K562 (cell line): Measurements from ENCODE around the gene CHMP4B. TPM values are rescaled to one million over a fixed set of nuclear protein-coding genes. Genes with fewer than 3 reads are reported as not detected.

Source experiments
- BCL6 ChIP-seq: fragments of 250-450 bp; sonication (Bioruptor Pico); IDR thresholded peaks from 2 replicates; pipeline ENCODE4 v1.4.0; 2020
- CCNT2 ChIP-seq: IDR thresholded peaks from 2 replicates; pipeline ENCODE4 v1.6.1; 2011; ENCODE audit warnings: borderline replicate concordance, low read depth, mild to moderate bottlenecking, moderate library complexity, mixed read lengths, low read length; ENCODE audit not compliant: insufficient read length; ENCODE audit errors: extremely low read depth
- ESRRA ChIP-seq: fragments of 450-650 bp; IDR thresholded peaks from 2 replicates; pipeline ENCODE4 v1.6.1; 2014; ENCODE audit warnings: low read depth, mild to moderate bottlenecking, moderate library complexity, borderline replicate concordance
- FOXK2 ChIP-seq, 2 experiments: fragments of 450-650 bp; IDR thresholded peaks in 1 of 2; conservative IDR thresholded peaks in 1 of 2; 2 replicates each; pipeline ENCODE4 v1.6.1; 2016; ENCODE audit warnings: low read depth in 2 of 2, mild to moderate bottlenecking in 1 of 2
- MTA1 ChIP-seq: fragments of 450-650 bp; IDR thresholded peaks from 2 replicates; pipeline ENCODE4 v1.6.1; 2017; ENCODE audit warnings: borderline replicate concordance
- RBBP5 ChIP-seq: fragments of 200-600 bp; sonication (generic); IDR thresholded peaks from 2 replicates; pipeline ENCODE4 v1.6.1; 2012; ENCODE audit warnings: borderline replicate concordance, mild to moderate bottlenecking, low read length, control low read depth, inconsistent platforms; ENCODE audit not compliant: insufficient read depth, poor library complexity, severe bottlenecking
- RBM39 ChIP-seq: fragments of 200-400 bp; formaldehyde crosslinking; optimal IDR thresholded peaks from 2 replicates; pipeline ENCODE3; 2018; ENCODE audit warnings: low read depth, low read length
- ZNF124 ChIP-seq: sonication (generic); formaldehyde crosslinking; IDR thresholded peaks from 2 replicates; pipeline ENCODE4 v1.8.1; 2022; ENCODE audit warnings: missing genetic modification reagents
- polyA plus RNA-seq, 8 experiments: library from polyadenylated mRNA; depleted of rRNA in 4 of 8; stranded (reverse) in 5 of 8; unstranded in 3 of 8; fragments of >200 nt; fragmentation: Nextera tagmentation in 2 of 8; fragmentation: Illumina TruSeq in 1 of 8; extraction: Ambion mirVana in 2 of 8; extraction: Trizol in 1 of 8; gene quantifications; 2 replicates each; pipeline versions ENCODE4 v1.2.1 to v1.2.3, GENCODE V29; 2011 to 2014; ENCODE audit warnings: inconsistent platforms in 1 of 8, missing spikeins in 1 of 8
- total RNA-seq, 7 experiments: library from RNA; depleted of rRNA in 6 of 7; stranded (reverse); fragments of >200 nt in 6 of 7; fragmentation: Illumina TruSeq in 2 of 7; extraction: Trizol in 2 of 7; gene quantifications; 2 replicates each; pipeline versions ENCODE4 v1.2.1 to v1.2.3, GENCODE V29; 2011 to 2021; ENCODE audit warnings: low replicate concordance in 1 of 7
- TF ChIP-seq, protein P1 (sequence below): fragments of 450-650 bp; formaldehyde crosslinking; IDR thresholded peaks from 2 replicates; pipeline ENCODE4 v1.4.0; 2020; ENCODE audit warnings: mild to moderate bottlenecking
- TF ChIP-seq, protein P2 (sequence below): sonication (generic); formaldehyde crosslinking; IDR thresholded peaks from 2 replicates; pipeline ENCODE4 v1.9.0; 2022; ENCODE audit warnings: mild to moderate bottlenecking, missing genetic modification reagents
- TF ChIP-seq, protein P3 (sequence below), 2 experiments: fragments of 150-350 bp in 1 of 2; IDR thresholded peaks; 2 replicates each; pipeline ENCODE4 v1.6.1; 2012 to 2016; ENCODE audit warnings: low read depth in 2 of 2, low read length in 2 of 2, mild to moderate bottlenecking in 1 of 2, moderate library complexity in 1 of 2

Gene CHMP4B
- total and polyA plus RNA-seq, 9 of the 15 experiments (the other 6 are each of a cell fraction or from before 2014, with no cell fraction given), result 1.8 to 64.7 (median 31.8) TPM

DNA sequence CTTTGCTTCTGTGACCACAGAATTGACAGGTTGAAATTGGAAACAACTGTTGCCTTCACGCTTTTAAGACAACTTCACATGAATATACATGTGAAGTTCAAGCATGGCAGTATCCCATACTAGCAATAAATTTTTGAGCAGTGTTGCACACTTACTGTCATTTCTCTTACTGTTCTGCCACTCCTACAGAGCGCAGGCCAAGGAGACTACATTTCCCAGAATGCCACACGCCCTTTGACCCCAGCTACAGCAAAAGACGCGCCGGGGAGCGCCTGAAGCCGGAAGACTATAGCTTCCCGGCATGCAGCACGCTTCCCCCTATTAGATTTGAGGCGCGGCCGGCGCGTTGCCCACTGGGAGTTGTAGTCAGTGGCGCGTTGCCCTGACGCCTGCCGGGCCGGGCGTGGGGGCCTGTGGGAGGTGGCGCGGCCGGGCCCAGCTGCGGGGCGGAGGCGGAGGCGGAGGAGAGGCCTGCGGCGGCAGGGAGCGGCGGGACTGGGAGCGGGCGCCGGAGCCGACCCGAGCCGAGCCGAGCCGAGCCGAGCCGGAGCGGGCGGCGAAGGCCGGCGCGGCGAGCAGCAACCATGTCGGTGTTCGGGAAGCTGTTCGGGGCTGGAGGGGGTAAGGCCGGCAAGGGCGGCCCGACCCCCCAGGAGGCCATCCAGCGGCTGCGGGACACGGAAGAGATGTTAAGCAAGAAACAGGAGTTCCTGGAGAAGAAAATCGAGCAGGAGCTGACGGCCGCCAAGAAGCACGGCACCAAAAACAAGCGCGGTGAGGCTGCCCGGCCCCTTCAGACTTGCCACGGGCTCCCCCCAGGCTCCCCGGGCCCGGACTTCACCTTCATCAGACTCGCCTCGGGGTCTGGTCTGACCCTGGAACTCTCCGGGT lies at the start of gene CHMP4B (continued):
- TF ChIP-seq, protein P1, sequence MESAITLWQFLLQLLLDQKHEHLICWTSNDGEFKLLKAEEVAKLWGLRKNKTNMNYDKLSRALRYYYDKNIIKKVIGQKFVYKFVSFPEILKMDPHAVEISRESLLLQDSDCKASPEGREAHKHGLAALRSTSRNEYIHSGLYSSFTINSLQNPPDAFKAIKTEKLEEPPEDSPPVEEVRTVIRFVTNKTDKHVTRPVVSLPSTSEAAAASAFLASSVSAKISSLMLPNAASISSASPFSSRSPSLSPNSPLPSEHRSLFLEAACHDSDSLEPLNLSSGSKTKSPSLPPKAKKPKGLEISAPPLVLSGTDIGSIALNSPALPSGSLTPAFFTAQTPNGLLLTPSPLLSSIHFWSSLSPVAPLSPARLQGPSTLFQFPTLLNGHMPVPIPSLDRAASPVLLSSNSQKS, result no peak
- TF ChIP-seq FOXK2 (conservative IDR thresholded peaks at IDR 0.05 in 1 of 2, IDR thresholded peaks at IDR 0.05 in 1 of 2; ENCODE audit: low read depth in 2 of 2), result peak in 1 of 2 experiments; percentile 51; a peak in 2 of 4 replicates
- TF ChIP-seq, protein P2, sequence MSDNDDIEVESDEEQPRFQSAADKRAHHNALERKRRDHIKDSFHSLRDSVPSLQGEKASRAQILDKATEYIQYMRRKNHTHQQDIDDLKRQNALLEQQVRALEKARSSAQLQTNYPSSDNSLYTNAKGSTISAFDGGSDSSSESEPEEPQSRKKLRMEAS (CRISPR knock-in tag), result peak; percentile 74
- TF ChIP-seq BCL6 (CRISPR knock-in tag), result peak; percentile 86; the same call in 1 of the 2 replicates
- peak; percentile 76 for TF ChIP-seq CCNT2
- no peak for TF ChIP-seq ZNF124
- TF ChIP-seq RBBP5, result peak; percentile 85
- no peak; the same call in 1 of the 2 replicates for TF ChIP-seq ESRRA
- TF ChIP-seq RBM39, result no peak
- peak; percentile 100 for TF ChIP-seq MTA1
- TF ChIP-seq, protein P3, sequence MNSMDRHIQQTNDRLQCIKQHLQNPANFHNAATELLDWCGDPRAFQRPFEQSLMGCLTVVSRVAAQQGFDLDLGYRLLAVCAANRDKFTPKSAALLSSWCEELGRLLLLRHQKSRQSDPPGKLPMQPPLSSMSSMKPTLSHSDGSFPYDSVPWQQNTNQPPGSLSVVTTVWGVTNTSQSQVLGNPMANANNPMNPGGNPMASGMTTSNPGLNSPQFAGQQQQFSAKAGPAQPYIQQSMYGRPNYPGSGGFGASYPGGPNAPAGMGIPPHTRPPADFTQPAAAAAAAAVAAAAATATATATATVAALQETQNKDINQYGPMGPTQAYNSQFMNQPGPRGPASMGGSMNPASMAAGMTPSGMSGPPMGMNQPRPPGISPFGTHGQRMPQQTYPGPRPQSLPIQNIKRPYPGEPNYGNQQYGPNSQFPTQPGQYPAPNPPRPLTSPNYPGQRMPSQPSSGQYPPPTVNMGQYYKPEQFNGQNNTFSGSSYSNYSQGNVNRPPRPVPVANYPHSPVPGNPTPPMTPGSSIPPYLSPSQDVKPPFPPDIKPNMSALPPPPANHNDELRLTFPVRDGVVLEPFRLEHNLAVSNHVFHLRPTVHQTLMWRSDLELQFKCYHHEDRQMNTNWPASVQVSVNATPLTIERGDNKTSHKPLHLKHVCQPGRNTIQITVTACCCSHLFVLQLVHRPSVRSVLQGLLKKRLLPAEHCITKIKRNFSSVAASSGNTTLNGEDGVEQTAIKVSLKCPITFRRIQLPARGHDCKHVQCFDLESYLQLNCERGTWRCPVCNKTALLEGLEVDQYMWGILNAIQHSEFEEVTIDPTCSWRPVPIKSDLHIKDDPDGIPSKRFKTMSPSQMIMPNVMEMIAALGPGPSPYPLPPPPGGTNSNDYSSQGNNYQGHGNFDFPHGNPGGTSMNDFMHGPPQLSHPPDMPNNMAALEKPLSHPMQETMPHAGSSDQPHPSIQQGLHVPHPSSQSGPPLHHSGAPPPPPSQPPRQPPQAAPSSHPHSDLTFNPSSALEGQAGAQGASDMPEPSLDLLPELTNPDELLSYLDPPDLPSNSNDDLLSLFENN (IDR thresholded peaks at IDR 0.05; ENCODE audit: low read depth in 2 of 2, low read length in 2 of 2), result peak; percentile 40 to 46; a peak in 1 of 4 replicates
